ENCODE results near the gene GRM4. TPM values are rescaled to one million over a fixed set of nuclear protein-coding genes. Genes with fewer than 3 reads are reported as not detected.

GRM4 gene
- total RNA-seq, 1 experiment from 2014 or later, result not detected

DNA sequence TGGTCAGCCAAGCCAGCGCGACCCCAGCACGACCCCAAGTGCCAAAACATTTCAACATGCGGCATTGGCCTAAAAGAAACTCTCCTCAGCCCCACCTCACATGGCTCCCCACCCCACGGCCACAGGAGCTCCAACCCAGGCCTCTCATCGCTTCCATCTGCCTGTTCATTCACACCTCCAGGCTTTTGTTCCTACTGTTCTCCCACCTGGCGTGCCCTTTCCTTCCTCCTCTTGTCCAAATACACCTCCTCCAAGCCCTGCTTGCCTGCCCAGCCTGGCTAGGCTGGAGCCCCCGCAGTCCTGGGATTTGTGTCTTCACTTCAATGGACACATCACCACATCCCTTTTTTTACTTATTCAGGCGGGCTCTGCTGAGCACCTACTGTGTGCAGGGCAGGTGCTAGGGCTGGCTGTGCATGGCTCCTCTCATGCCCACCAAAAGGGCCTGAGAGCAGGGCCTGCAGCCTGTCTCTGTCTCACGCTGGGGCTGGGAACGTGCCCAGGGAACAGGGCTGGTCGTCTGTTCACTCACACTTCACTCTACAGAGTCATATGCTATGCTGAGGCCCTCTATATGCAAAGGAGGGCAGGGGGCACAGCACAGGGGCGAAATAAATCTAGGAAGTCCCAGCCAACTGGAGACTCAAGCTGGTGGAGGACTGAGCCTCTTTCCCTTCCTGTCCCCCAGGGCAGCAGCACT is 61.1 kb downstream of the GRM4 start:
- no peak for DNase-seq
- Histone ChIP-seq H3K27me3 (no peaks in the 10 kb centered on the region), H3K36me3 (no peaks in the 10 kb centered on the region), H3K9me3 (no peaks in the 10 kb centered on the region), H3K4me3 (no peak overlapping the region)

DNA sequence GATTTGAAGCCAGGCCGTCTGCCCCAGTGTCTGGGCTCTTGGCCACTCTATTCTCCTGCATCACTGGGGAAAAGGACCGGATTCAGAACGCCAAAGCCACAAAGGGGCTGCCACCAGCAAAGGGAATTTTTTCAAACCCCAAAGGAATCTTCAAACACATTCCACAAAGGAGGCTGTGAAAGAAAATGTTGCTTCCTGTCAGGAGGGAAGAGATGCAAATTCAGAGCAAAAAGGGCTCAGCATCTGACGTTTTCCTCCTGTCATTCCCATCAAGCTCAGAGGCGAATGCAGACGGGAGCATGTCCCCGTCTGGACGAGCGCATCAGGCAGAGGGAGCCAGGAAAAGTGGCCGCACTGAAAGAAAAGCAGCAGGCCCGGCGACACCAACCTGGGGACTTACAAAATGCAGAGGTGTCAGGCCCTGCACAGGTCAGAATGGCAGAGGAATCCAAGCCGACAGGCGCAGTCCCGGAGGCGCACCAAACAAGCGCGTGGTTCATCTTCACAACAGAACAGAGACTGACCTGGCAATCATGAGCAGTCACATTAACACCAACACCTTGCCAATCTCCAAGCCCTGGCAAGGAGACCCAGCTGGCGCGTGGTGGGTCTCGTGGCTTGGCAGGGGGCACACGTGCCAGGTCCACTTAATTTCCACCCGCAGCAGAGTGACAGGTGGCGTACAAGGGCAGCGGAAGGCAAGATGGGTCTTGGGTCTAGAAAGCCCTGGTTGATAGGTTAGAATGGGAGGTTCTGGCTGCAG is 62.8 kb downstream of the GRM4 start:
- H3K36me3 ChIP-seq, result no peaks in the 10 kb centered on the region
- H3K9me3 ChIP-seq, result no peaks in the 10 kb centered on the region
- DNase-seq, result no peak
- H3K4me3 ChIP-seq, result no peak overlapping the region
- no peaks in the 10 kb centered on the region for H3K27me3 ChIP-seq

DNA sequence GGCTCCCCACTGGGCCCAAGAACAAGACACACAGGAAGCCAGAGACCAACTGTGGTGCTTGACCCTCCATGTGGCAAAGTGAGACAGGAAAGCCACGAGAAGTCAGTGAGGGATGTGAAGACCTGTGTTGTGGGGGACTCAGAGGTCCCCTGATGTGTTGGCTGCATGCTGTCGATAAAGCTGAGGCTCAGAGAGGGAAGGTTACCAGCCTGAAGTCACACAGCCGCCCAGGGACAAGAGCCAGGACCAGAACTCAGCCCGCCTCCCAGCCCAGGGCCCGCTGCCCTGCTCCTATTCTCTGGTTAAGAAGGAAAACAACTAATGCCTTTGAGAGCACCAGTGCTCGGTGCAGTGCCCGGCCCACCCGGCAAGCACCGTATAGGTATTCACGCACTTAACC is 63.5 kb downstream of the GRM4 start:
- Histone ChIP-seq H3K36me3 (no peaks in the 10 kb centered on the region), H3K27me3 (no peaks in the 10 kb centered on the region), H3K4me3 (no peak overlapping the region), H3K9me3 (no peaks in the 10 kb centered on the region)
- DNase-seq, result no peak

DNA sequence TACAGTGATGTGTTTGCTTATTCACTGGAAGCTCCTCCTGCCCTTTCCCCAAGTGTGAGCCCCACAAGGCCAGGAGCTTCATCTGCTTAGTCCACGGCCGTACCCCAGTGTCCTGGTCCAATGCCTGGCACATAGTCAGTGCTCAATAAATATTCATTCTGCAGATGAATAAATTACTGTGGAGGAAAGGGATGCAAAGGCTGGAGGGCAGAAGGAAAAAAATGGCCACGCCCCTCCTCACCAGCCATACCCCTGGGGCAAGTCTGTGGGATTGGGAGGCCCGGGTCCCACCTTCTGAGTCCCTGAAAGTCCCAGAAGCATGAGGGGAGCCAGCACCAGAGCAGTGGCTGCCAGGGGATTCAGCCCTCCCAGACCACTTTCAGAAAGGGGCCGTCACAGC is 65.5 kb downstream of the GRM4 start:
- Histone ChIP-seq H3K4me3 (no peak overlapping the region), H3K27me3 (no peaks in the 10 kb centered on the region), H3K36me3 (no peaks in the 10 kb centered on the region), H3K9me3 (no peaks in the 10 kb centered on the region)
- no peak for DNase-seq

DNA sequence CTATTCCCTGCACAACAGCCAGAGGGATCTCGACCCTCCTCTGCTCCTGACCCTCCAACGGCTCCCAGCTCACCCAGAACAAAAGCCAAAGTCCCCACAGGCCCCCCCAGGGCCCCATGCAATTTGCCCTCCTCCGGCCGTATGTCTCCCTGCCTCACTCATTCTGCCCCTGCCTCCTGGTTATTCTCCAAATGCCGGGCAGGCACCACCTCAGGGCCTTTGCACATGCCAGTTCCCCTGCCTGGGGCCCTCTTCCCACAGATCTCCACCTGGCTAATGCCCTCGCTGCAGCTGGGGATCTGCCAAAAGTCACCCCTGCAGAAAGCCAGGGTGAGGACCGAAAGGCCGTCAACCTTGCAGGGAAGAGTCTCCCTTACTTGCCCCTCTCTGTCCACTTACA is 66.0 kb downstream of the GRM4 start:
- Histone ChIP-seq H3K4me3 (no peak overlapping the region), H3K9me3 (no peaks in the 10 kb centered on the region), H3K27me3 (no peaks in the 10 kb centered on the region), H3K36me3 (no peaks in the 10 kb centered on the region)
- DNase-seq, result no peak

DNA sequence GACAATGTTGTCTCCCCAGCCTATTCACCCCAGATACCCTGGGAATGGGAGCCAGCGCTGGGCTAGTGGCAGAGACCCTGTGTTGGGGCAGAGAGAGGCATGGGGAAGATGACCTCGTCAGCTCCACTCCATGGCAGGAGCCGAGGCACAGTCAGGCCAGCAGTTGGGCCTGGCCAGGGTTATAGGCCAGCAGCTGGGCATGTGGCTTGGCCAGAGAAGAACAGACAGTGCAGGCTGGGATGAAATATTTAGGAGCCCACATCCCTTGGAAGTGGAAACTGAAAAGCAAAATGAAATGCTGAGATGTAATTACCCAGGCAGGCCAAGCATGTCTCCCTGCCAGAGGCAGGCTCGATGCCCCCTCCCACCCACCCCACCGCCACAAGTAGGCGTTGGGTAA is 70.0 kb downstream of the GRM4 start:
- Histone ChIP-seq H3K9me3 (no peaks in the 10 kb centered on the region), H3K36me3 (no peaks in the 10 kb centered on the region), H3K27me3 (no peaks in the 10 kb centered on the region), H3K4me3 (no peak overlapping the region)
- DNase-seq, result no peak

DNA sequence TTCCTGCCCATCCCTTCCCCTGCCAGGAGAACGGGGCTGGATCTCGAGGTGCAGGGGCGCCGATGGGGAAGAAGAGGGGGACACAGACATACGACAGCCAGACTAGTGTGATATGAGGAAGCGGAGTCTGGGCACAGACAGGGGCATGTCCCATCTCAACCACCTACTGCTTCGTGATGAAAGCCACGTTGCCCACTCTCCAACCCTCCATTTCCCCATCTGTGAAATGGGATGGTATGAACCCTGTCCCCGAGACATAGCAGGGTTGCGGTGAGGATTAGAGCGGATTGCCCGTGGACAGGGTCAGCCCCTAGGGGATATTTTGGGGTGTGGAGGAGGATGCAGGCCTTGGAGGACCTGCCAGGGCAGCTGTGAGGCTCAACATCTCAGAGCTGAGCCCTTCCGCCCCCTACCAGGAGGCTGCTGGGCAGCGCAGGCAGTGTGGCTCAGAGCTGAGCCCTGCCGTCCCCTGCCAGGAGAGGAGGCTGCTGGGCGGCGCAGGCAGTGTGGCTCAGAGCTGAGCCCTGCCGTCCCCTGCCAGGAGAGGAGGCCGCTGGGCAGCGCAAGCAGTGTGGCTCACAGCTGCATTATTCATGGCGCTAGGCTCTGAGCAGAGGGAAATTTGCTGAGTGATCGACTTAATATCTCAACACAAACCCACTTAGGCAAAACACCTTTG is 71.7 kb downstream of the GRM4 start:
- no peak for DNase-seq
- Histone ChIP-seq H3K4me3 (no peak overlapping the region), H3K27me3 (no peaks in the 10 kb centered on the region), H3K36me3 (no peaks in the 10 kb centered on the region), H3K9me3 (no peaks in the 10 kb centered on the region)

DNA sequence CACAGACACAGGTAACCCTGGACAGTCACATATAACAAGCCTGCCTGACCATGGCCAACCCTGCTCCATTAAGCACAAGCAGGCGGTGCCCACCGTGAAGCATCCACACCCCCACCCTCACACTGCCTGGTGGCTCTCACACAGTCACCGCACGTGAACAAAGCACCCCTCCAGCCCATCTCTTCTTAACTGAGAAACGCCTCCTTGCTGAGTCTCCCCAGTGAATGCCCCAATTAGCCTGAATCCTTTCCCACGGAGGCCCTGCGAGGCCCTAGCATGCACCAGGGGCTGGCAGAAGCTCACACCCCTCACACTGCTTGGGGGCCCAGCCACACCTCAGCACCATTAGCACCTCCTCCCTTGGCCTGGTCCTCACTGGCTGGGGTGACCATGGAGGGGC is 72.3 kb downstream of the GRM4 start:
- no peaks in the 10 kb centered on the region for H3K9me3 ChIP-seq
- DNase-seq, result no peak
- no peak overlapping the region for H3K4me3 ChIP-seq
- H3K36me3 ChIP-seq, result no peaks in the 10 kb centered on the region
- H3K27me3 ChIP-seq, result no peaks in the 10 kb centered on the region

DNA sequence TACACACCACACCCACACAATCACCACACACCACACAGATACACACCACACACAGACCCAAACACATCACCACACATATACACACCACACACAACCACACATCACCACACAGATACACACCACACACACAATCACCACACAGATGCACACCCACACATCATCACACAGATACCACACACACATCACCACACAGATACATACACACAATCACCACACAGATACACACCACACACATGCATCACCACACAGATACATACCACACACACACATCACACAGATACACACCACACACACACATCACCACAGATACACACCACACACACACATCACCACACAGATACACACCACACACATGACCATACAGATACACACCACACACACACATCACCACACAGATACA is 73.2 kb downstream of the GRM4 start:
- Histone ChIP-seq H3K4me3 (no peak overlapping the region), H3K36me3 (no peaks in the 10 kb centered on the region), H3K27me3 (no peaks in the 10 kb centered on the region), H3K9me3 (no peaks in the 10 kb centered on the region)
- DNase-seq, result no peak

DNA sequence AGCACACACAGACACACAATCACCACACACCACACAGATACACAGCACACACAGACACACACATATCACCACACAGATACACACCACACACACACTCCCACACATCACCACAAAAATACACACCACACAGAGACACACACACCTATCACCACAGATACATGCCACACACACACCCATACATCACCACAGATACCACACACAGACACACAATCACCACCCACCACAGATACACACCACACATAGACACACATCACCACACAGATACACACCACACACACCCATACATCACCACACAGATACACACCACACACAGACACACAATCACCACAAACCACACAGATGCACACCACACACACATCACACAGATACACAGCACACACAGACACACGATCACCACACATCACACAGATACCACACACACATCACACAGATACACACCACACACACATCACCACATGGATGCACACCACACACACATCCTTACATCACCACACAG is 74.0 kb downstream of the GRM4 start:
- H3K9me3 ChIP-seq, result no peaks in the 10 kb centered on the region
- H3K4me3 ChIP-seq, result no peak overlapping the region
- DNase-seq, result no peak
- no peaks in the 10 kb centered on the region for H3K27me3 ChIP-seq
- no peaks in the 10 kb centered on the region for H3K36me3 ChIP-seq

DNA sequence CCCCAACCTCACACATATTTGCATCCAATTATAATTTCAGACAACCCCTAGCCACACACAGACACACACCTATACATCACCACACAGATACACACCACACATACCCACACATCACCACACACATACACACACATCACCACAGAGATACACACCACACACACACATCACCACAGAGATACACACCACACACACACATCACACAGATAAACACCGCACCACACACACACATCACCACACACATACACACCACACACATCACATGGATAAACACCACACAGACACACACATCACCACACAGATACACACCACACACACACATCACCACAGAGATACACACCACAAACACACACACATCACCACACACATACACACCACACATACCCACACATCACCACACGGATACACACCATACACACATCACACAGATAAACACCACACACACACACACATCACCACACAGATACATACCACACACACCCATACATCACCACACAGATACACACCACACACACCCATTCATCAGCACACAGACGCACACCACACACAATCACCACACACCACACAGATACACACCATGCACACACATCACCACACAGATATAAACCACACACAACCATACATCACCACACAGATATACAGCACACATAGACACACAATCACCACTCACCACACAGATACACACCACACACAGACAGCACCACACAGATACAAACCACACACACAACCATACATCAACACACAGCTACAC is 74.6 kb downstream of the GRM4 start:
- no peak overlapping the region for H3K4me3 ChIP-seq
- H3K36me3 ChIP-seq, result no peaks in the 10 kb centered on the region
- no peak for DNase-seq
- H3K27me3 ChIP-seq, result no peaks in the 10 kb centered on the region
- no peaks in the 10 kb centered on the region for H3K9me3 ChIP-seq

DNA sequence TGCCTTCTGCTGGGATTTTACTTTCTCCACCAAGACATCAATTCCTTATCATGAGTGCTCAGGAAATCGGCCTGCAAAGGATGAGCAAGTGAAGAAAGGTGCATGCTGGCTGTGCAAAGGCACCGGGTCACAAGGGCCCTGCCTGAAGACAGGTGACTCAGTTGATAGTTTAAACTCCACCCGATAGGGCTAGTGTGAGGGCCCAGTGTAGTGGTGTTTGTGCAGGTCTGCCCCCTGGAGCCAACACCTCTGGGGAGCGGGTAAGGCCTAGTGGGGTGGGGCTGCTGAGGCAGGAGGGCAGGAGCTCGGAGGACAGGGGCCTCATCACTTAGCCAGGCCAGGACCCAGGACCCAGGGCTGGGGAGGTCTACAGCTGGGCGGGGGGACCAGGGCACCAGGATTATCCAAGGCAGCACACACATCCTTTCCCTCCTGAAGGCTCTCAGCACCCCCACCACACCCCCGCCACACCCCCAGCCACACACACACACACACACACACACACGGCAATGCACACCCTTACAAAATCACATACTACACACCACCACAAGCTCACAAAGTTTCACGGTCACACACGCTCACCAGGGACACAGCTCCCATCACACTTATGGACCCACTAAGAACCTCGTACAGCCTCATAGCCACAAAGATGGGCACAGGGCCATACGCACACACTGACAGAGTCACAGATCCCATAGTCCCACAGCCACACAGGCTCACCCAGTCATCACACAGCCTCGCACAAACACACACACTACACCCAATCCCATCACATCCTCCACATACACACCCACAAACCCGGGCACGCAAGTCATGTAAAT is 75.4 kb downstream of the GRM4 start:
- Histone ChIP-seq H3K9me3 (no peaks in the 10 kb centered on the region), H3K27me3 (no peaks in the 10 kb centered on the region), H3K36me3 (no peaks in the 10 kb centered on the region), H3K4me3 (no peak overlapping the region)
- peak; percentile 14 for DNase-seq

DNA sequence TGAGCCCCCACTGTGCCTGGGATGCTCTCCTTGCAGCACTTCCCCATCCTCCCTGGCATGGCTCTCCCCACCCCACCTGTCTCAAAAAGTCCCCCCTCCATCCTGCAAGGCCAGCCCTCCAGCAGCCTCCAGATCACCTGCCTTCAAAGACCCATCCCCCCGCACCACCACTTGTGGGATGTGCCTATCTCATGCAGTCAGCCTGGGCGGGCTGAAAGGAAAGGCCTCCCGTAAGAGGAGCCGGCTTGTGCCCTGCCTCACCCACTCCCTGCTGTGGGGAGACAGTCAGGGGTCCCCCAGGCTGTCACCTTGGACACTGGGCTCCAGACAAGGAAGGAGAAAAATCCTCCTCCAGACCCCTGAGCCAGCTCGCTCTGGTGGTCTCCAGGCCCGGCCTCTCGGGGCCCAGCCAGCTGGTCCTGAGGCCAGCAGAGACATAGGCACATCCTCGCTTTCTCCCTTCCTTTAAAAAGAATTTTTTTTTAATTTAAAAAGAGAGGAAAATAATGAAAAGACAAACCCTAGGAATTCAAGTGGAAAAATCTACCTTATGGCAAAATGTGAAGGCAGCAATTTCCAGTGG is 77.3 kb downstream of the GRM4 start:
- no peaks in the 10 kb centered on the region for H3K27me3 ChIP-seq
- no peak for DNase-seq
- no peaks in the 10 kb centered on the region for H3K36me3 ChIP-seq
- H3K9me3 ChIP-seq, result no peaks in the 10 kb centered on the region
- no peak overlapping the region for H3K4me3 ChIP-seq

DNA sequence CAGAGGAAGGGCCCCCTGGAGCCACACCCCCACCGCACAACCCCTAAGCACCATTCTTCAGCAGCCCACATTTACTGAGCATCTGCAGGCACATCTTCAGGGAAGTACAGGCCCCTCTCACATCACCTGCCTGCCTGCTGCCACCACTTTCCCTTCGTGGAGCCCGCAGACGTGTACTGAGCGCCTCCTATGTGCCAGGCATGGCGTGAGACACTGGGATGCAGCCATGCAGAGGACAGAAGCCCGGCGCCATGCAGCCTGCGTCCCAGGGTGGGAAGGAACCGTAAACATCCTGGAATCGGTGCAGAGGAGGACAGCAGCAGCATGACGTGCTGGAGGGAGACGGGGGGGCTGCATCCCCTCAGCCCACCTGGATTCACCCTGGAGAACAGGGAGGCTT is 78.1 kb downstream of the GRM4 start:
- H3K36me3 ChIP-seq, result no peaks in the 10 kb centered on the region
- no peaks in the 10 kb centered on the region for H3K27me3 ChIP-seq
- DNase-seq, result no peak
- no peaks in the 10 kb centered on the region for H3K9me3 ChIP-seq
- H3K4me3 ChIP-seq, result no peak overlapping the region

DNA sequence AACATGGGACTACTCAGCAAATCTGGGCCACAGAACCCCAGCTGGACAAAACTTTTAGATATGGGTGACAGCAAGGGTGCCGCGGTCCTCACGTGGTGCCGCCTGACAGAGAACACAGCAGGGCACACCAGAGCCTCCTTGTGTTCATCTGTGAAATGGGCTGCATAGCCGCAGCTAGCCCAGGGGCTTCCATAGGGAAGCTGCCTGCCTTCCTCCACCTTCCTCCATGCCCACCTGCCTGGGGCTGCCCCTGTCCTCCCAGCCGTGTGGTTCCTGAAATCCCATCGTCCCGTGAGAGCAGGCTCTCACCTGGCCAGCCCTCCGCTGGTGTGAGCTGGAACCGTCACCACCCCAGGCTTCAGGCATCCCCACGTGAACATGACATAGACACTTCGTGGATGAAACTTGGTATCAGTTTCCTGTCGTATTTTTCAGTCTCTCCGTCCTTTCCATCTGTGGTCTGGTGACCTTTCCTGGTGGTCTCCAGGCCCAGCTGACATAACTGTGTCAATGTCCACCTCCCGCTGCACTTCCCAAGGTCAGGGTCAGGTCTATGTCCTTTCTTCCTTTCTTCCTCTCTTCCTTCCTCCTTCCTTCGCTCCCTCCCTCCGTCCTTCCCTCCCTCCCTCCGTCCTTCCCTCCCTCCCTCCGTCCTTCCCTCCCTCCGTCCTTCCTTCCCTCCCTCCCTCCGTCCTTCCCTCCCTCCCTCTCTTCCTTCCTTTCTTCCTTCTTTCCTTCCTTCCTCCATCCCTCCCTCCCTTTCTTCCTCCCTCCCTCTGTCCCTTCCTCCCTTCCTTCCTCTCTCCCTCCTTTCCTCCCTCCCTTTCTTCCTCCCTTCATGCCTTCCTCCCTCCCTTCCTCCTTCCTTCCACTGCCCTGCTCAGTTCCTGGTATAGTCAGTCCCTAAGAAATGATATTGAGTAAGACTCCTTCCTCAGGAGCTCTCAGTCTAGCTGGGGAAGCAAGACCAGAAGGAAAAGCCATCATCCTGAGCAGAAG is 78.8 kb downstream of the GRM4 start:
- no peak overlapping the region for H3K4me3 ChIP-seq
- no peaks in the 10 kb centered on the region for H3K9me3 ChIP-seq
- no peak for DNase-seq
- no peaks in the 10 kb centered on the region for H3K27me3 ChIP-seq
- no peaks in the 10 kb centered on the region for H3K36me3 ChIP-seq

Measured in MG63 (cell line).